Lung (tissue), 12 donors: Measurements from ENCODE around the gene ZFC3H1. TPM values are rescaled to one million over a fixed set of nuclear protein-coding genes. Genes with fewer than 3 reads are reported as not detected.

ENCODE experiments used
- ATAC-seq: fragments of 200-7000 bp; cut with Tn5 transposase; one replicate; pipeline ENCODE4 v1.9.1; 2020; ENCODE audit warnings: moderate number of reproducible peaks; ENCODE audit not compliant: insufficient read depth, low FRiP score
- DNase-seq, 3 donors: peaks; one replicate each; pipeline ENCODE4 v3.0.0-alpha.2; 2013 to 2017
- H3K27ac ChIP-seq, 2 donors: one replicate each; pipeline ENCODE4 v1.5.1; 2013; ENCODE audit warnings: mild to moderate bottlenecking in 2 of 2, moderate library complexity in 2 of 2, control low read depth in 1 of 2, inconsistent platforms in 1 of 2, low read depth in 1 of 2, low read length in 1 of 2
- H3K27me3 ChIP-seq, 3 donors: one replicate each; pipeline ENCODE4 v1.5.1; 2013; ENCODE audit warnings: low read length in 2 of 3; ENCODE audit not compliant: control insufficient read depth in 3 of 3, insufficient read depth in 3 of 3
- H3K36me3 ChIP-seq, 4 donors: one replicate each; pipeline ENCODE4 v1.5.1; 2013; ENCODE audit warnings: low read length in 4 of 4, mild to moderate bottlenecking in 1 of 4, moderate library complexity in 1 of 4; ENCODE audit not compliant: control insufficient read depth in 4 of 4, insufficient read depth in 4 of 4
- H3K4me1 ChIP-seq, 5 donors: one replicate each; pipeline ENCODE4 v1.5.1; 2013; ENCODE audit warnings: low read length in 5 of 5, mild to moderate bottlenecking in 2 of 5, moderate library complexity in 1 of 5; ENCODE audit not compliant: control insufficient read depth in 5 of 5, insufficient read depth in 5 of 5
- H3K4me3 ChIP-seq: one replicate; pipeline ENCODE4 v1.5.1; 2013; ENCODE audit warnings: mild to moderate bottlenecking, control low read depth, moderate library complexity
- H3K9ac ChIP-seq, 2 donors: one replicate each; pipeline ENCODE4 v1.5.1; 2013; ENCODE audit warnings: low read length in 2 of 2, control low read depth in 1 of 2; ENCODE audit not compliant: insufficient read depth in 1 of 2
- H3K9me3 ChIP-seq, 4 donors: one replicate each; pipeline ENCODE4 v1.5.1; 2013; ENCODE audit warnings: low read length in 3 of 4, mild to moderate bottlenecking in 1 of 4, moderate library complexity in 1 of 4; ENCODE audit not compliant: control insufficient read depth in 4 of 4, insufficient read depth in 3 of 4
- WGBS, 2 donors: extraction: QIAGEN DNeasy Blood & Tissue Kit; methylation state at CpG; one replicate each; pipeline ENCODE4 v1.1.7; 2013; 5-methylcytosine and 5-hydroxymethylcytosine counted together
- polyA plus RNA-seq, 2 donors: library from polyadenylated mRNA; stranded (reverse); fragments of 200-250 nt; gene quantifications; one replicate each; pipeline ENCODE4 v1.2.1, GENCODE V29; 2013
- total RNA-seq, 2 donors: library from RNA; depleted of rRNA in 1 of 2; stranded (reverse); fragments of >200 nt in 1 of 2; gene quantifications; one replicate each; pipeline ENCODE4 v1.2.1, GENCODE V29; 2014 to 2021
- TF ChIP-seq, protein P1 (sequence below): IDR thresholded peaks from 2 replicates; pipeline ENCODE4 v1.5.1; 2012; ENCODE audit warnings: mild to moderate bottlenecking; ENCODE audit errors: control extremely low read depth, extremely low read depth
- donor health status: control.
- donor health status: control.
- donor health status: Bipolar disorder and iron deficiency.
- donor health status: healthy.
- donor health status: DM: yes; HTN: yes; CAD: no.

ZFC3H1 gene
- total and polyA plus RNA-seq, 4 donors, result 15.5 to 107 (median 29.6) TPM

DNA sequence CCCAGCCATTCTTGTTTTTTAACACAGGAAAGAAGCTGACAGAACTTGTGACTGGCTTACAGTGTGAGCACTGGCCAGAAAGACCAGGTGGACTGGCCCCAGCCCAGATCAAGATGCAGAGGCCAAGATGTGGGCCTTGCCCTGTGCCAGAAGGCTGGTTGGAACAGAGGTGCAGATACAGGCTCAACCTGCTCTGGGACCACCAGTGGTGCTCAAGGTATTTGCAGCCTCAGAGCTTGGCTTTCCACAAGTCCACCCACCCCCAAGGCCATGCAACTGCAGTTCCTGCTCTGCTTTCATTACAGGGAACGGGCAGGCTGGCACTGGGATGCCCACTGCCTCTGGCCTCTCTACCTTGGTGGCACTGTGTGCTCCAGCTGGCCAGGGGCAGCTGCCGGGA lies 23.3 kb downstream of the ZFC3H1 start:
- no peak overlapping the region for H3K4me3 ChIP-seq
- peaks cover 15 to 51% (median 23%) of the 10 kb centered on the region in 4 donors for H3K36me3 ChIP-seq
- no peak overlapping the region for H3K9ac ChIP-seq
- no peak for ATAC-seq
- no peaks in the 10 kb centered on the region for H3K9me3 ChIP-seq
- no peak overlapping the region for H3K27ac ChIP-seq
- no peaks in the 10 kb centered on the region for H3K4me1 ChIP-seq
- no peaks in the 10 kb centered on the region for H3K27me3 ChIP-seq
- DNase-seq, result no peak
- 94 to 97% methylated on average over 2 of the region's 2 CpGs for WGBS, 2 donors
- TF ChIP-seq, protein P1, sequence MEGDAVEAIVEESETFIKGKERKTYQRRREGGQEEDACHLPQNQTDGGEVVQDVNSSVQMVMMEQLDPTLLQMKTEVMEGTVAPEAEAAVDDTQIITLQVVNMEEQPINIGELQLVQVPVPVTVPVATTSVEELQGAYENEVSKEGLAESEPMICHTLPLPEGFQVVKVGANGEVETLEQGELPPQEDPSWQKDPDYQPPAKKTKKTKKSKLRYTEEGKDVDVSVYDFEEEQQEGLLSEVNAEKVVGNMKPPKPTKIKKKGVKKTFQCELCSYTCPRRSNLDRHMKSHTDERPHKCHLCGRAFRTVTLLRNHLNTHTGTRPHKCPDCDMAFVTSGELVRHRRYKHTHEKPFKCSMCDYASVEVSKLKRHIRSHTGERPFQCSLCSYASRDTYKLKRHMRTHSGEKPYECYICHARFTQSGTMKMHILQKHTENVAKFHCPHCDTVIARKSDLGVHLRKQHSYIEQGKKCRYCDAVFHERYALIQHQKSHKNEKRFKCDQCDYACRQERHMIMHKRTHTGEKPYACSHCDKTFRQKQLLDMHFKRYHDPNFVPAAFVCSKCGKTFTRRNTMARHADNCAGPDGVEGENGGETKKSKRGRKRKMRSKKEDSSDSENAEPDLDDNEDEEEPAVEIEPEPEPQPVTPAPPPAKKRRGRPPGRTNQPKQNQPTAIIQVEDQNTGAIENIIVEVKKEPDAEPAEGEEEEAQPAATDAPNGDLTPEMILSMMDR, result no peak

DNA sequence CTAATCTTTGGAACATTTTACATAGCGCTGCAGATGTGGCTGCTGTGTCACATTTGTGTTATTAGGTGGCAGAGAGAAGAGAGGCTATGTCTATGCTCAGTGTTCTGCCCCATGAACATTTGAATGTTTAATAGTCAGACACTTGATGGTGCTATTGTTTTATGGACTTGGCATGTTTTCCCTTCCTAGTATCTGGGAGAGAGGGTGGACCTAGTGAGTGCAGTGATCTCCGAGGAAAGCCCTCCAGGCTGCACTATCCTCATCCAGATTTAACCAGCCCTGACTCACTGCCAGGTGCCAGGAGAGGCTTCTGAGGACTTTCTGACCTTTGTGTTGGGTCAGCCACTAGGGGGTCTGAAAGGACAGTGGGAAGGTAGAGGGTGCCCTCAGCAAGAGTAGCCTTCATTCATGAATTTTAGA lies 24.3 kb downstream of the ZFC3H1 start:
- no peak for ATAC-seq

DNA sequence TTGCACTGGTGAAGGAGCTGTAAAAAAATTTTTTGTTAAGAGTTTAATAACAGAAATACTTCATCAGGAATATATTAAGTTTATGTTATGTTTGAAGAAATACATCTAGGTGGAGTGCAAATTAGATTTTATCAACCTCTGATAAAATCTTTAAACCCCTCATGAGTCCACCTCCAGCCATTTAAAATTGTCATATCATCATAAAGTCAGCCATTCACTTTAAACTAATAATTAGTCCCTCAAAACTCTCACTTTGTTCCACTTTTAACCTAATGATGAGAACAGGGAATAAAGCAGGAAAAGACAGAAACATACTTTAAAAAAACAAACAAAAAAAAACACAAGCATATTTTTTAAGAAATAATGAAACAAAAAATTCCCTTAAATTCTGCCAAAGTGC lies 25.1 kb downstream of the ZFC3H1 start:
- H3K4me3 ChIP-seq, result no peak overlapping the region
- no peak overlapping the region for H3K27ac ChIP-seq
- H3K9ac ChIP-seq, result no peak overlapping the region
- no peak for DNase-seq
- H3K9me3 ChIP-seq, result no peaks in the 10 kb centered on the region
- no peaks in the 10 kb centered on the region for H3K27me3 ChIP-seq
- TF ChIP-seq, protein P1, result no peak
- H3K36me3 ChIP-seq, result peaks cover 18 to 56% (median 28%) of the 10 kb centered on the region in 4 donors
- no peak for ATAC-seq
- no peaks in the 10 kb centered on the region for H3K4me1 ChIP-seq

More for the DNA sequence above, 24.3 kb downstream of the ZFC3H1 start:
- DNase-seq, result no peak
- H3K4me3 ChIP-seq, result no peak overlapping the region
- no peaks in the 10 kb centered on the region for H3K4me1 ChIP-seq
- 85 to 88% methylated on average over 2 of the region's 2 CpGs for WGBS, 2 donors
- H3K36me3 ChIP-seq, result peaks cover 15 to 57% (median 23%) of the 10 kb centered on the region in 4 donors
- H3K9me3 ChIP-seq, result no peaks in the 10 kb centered on the region
- no peaks in the 10 kb centered on the region for H3K27me3 ChIP-seq
- no peak overlapping the region for H3K9ac ChIP-seq
- no peak overlapping the region for H3K27ac ChIP-seq
- TF ChIP-seq, protein P1, result no peak

DNA sequence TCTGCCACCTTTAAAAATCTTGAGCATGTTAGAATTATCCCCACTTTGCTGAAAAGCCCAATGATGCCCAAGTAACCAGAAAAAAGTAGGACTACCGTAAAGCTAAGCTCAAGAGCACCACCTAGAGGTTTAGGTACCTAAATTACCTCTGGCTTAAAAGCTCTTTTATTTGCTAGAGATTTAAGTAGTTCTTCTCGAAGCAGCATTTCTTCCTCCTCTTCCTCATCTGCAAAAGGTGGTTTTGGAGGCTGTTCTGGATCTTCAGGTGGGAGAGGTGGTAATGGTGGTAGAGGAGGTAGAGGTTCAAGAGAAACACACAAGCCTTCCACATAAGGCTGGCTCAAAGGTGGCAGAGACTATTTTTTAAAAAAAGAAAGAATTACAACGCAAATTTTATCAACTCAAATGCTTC lies 26.9 kb downstream of the ZFC3H1 start:
- no peak overlapping the region for H3K4me3 ChIP-seq
- H3K36me3 ChIP-seq, result peaks cover 14 to 58% (median 28%) of the 10 kb centered on the region in 4 donors
- no peaks in the 10 kb centered on the region for H3K27me3 ChIP-seq
- H3K4me1 ChIP-seq, result no peaks in the 10 kb centered on the region
- DNase-seq (peak; percentile 14 to 83 (median 71)), ATAC-seq (no peak)
- WGBS, 2 donors, result 35% methylated on average over 3 of the region's 3 CpGs
- TF ChIP-seq, protein P1, result peak; percentile 36
- no peak overlapping the region for H3K27ac ChIP-seq
- no peak overlapping the region for H3K9ac ChIP-seq
- no peaks in the 10 kb centered on the region for H3K9me3 ChIP-seq
